Lower leg skin (tissue), 4 donors: ENCODE results near the gene PBX1. TPM values are rescaled to one million over a fixed set of nuclear protein-coding genes. Genes with fewer than 3 reads are reported as not detected.

ENCODE experiments used
- DNase-seq, 2 donors: peaks; one replicate each; pipeline ENCODE4 v3.0.0-alpha.2; 2019; ENCODE audit warnings: low spot score in 2 of 2
- H3K4me3 ChIP-seq: fragments of 200-600 bp; sonication (generic); 2 replicates; pipeline ENCODE4 v1.5.1; 2017; ENCODE audit warnings: mild to moderate bottlenecking, low read depth; ENCODE audit not compliant: poor library complexity, severe bottlenecking
- CTCF ChIP-seq, 3 donors: fragments of 450-650 bp; IDR thresholded peaks; one replicate each; pipeline ENCODE4 v1.5.1; 2016; ENCODE audit warnings: antibody characterized with exemption in 3 of 3, mild to moderate bottlenecking in 3 of 3, moderate library complexity in 2 of 3
- POLR2A ChIP-seq, 2 donors: fragments of 450-650 bp; IDR thresholded peaks; one replicate each; pipeline ENCODE4 v1.6.1; 2016 to 2017; ENCODE audit warnings: antibody characterized with exemption in 2 of 2, mild to moderate bottlenecking in 1 of 2, moderate library complexity in 1 of 2
- WGBS, 2 donors: methylation state at CpG; one replicate each; pipeline ENCODE4 v1.1.5; 2018; 5-methylcytosine and 5-hydroxymethylcytosine counted together
- intact Hi-C: fragments of 100-400 bp; cut with DNase I; formaldehyde crosslinking; loops from one replicate; pipeline ENCODE4 v1.15.0; 2023; ENCODE audit warnings: low total_unique reads
- total RNA-seq, 4 donors: library from RNA; depleted of rRNA; stranded (reverse); fragments of >200 nt; gene quantifications; one replicate each; pipeline ENCODE4 v1.1.0, GENCODE V29; 2016

The PBX1 gene
- total RNA-seq, 4 donors from 2014 or later: 10.0 to 24.1 (median 15.4) TPM

- WGBS, 2 donors: 33 to 42% methylated on average over 8 of the region's 8 CpGs
- intact Hi-C loops: no loop called here
- DNase-seq: peak in 1 of 2 donors; percentile 13
- TF ChIP-seq CTCF (IDR thresholded peaks at IDR 0.05): no peak
- no peak overlapping the region for H3K4me3 ChIP-seq
Observed at GRCh38 chr1:164771041-164771618, 212.1 kb downstream of the PBX1 start.

- no peak for DNase-seq
- TF ChIP-seq CTCF (IDR thresholded peaks at IDR 0.05): no peak
- no peak overlapping the region for H3K4me3 ChIP-seq
- intact Hi-C loops: no loop called here
- WGBS, 2 donors: 21 to 32% methylated on average over 7 of the region's 7 CpGs
Observed at GRCh38 chr1:164771619-164772361, 212.8 kb downstream of the PBX1 start.

GRCh38 chr1:164772635-164773034 lies 213.7 kb downstream of the PBX1 start:
- TF ChIP-seq POLR2A (IDR thresholded peaks at IDR 0.05): no peak
- TF ChIP-seq CTCF (IDR thresholded peaks at IDR 0.05): no peak
- intact Hi-C loops: no loop called here
- 46 to 61% methylated on average over 4 of the region's 4 CpGs for WGBS, 2 donors
- peak in 1 of 2 donors; percentile 78 for DNase-seq
- H3K4me3 ChIP-seq: no peak overlapping the region

GRCh38 chr1:164773102-164773501 lies 214.1 kb downstream of the PBX1 start:
- WGBS, 2 donors: 54 to 73% methylated on average over 5 of the region's 5 CpGs
- no peak for DNase-seq
- no peak overlapping the region for H3K4me3 ChIP-seq
- intact Hi-C loops: no loop called here
- TF ChIP-seq POLR2A (IDR thresholded peaks at IDR 0.05) (no peak), CTCF (IDR thresholded peaks at IDR 0.05) (no peak)

GRCh38 chr1:164774413-164774812 lies 215.4 kb downstream of the PBX1 start:
- TF ChIP-seq CTCF (IDR thresholded peaks at IDR 0.05): no peak
- no peak for TF ChIP-seq POLR2A (IDR thresholded peaks at IDR 0.05)
- DNase-seq: no peak
- WGBS, 2 donors: 67 to 78% methylated on average over 4 of the region's 4 CpGs
- no peak overlapping the region for H3K4me3 ChIP-seq
- intact Hi-C loops: no loop called here
